Ovary (tissue), 9 donors: ENCODE measurements around the gene EHHADH. TPM values are rescaled to one million over a fixed set of nuclear protein-coding genes. Genes with fewer than 3 reads are reported as not detected.

ENCODE experiments used
- DNase-seq, 5 donors: peaks; one replicate each; pipeline ENCODE4 v3.0.0-alpha.2; 2019 to 2020
- H3K27ac ChIP-seq, 2 donors: fragments of 200-600 bp; one replicate each; pipeline versions ENCODE4 v1.5.1 to v1.8.0; 2019 to 2022
- H3K27me3 ChIP-seq: fragments of 200-600 bp; one replicate; pipeline ENCODE4 v1.8.0; 2022
- H3K36me3 ChIP-seq: fragments of 200-600 bp; sonication (generic); one replicate; pipeline ENCODE4 v1.5.1; 2019
- H3K4me1 ChIP-seq: one replicate; pipeline ENCODE4 v1.8.1; 2013; ENCODE audit warnings: mild to moderate bottlenecking, moderate library complexity; ENCODE audit not compliant: insufficient read depth
- H3K4me3 ChIP-seq: fragments of 200-600 bp; sonication (generic); one replicate; pipeline ENCODE4 v1.5.1; 2017
- H3K9me3 ChIP-seq, 2 donors: fragments of 200-600 bp in 1 of 2; sonication (generic) in 1 of 2; one replicate each; pipeline versions ENCODE4 v1.5.1 to v1.8.1; 2013 to 2019; ENCODE audit warnings: mild to moderate bottlenecking in 1 of 2, moderate library complexity in 1 of 2
- EP300 ChIP-seq: sonication (generic); formaldehyde crosslinking; IDR thresholded peaks from one replicate; pipeline ENCODE4 v1.6.1; 2017; ENCODE audit warnings: antibody characterized with exemption
- POLR2A ChIP-seq: fragments of 450-650 bp; IDR thresholded peaks from one replicate; pipeline ENCODE4 v1.6.1; 2017; ENCODE audit warnings: antibody characterized with exemption, mild to moderate bottlenecking, moderate library complexity
- WGBS, 3 donors: extraction: QIAGEN DNeasy Blood & Tissue Kit in 1 of 3; methylation state at CpG; one replicate each; pipeline versions ENCODE4 v1.1.5 to v1.1.7; 2013 to 2017; 5-methylcytosine and 5-hydroxymethylcytosine counted together
- intact Hi-C, 4 donors: fragments of 100-400 bp; cut with DNase I; formaldehyde crosslinking; loops; one replicate each; pipeline versions ENCODE4 v1.11.0 to v1.15.1; 2022 to 2023
- polyA plus RNA-seq, 2 donors: library from polyadenylated mRNA; stranded (reverse); fragments of 200-250 nt in 1 of 2; fragments of 350-450 nt in 1 of 2; fragmentation: Illumina TruSeq in 1 of 2; extraction: RNeasy Lipid Tissue Mini Kit (QIAGEN cat#74804) in 1 of 2; gene quantifications; one replicate each; pipeline ENCODE4 v1.2.3, GENCODE V29; 2013 to 2014
- total RNA-seq, 7 donors: library from RNA; depleted of rRNA in 2 of 7; stranded (reverse); fragments of >200 nt in 2 of 7; fragmentation: NEBNext Ultra II Directional in 3 of 7; extraction: Animal tissue kit (Norgen Biotek cat#: 25700) in 3 of 7; gene quantifications; one replicate each; pipeline versions ENCODE4 v1.1.0 to v1.2.4, GENCODE V29; 2016 to 2023
- TF ChIP-seq, protein P1 (sequence below), 3 donors: fragments of 450-650 bp in 2 of 3; fragments of 200-600 bp in 1 of 3; IDR thresholded peaks; one replicate each; pipeline versions ENCODE4 v1.5.1 to v1.8.0; 2016 to 2022; ENCODE audit warnings: antibody characterized with exemption in 3 of 3, mild to moderate bottlenecking in 1 of 3
- donor health status: DM: no; HTN: no; CAD: no; lungs with moderate emphysema.
- donor health status: DM: no; HTN: no; CAD: no.
- donor health status: Bipolar disorder and iron deficiency.
- donor health status: DM: yes; HTN: yes; CAD: no.
- donor health status: DM: no; HTN: no; CAD: no.
- donor health status: DM: yes; HTN: yes; CAD: no.

Gene EHHADH
- total and polyA plus RNA-seq, 9 donors, result 1.4 to 6.9 (median 2.9) TPM

DNA sequence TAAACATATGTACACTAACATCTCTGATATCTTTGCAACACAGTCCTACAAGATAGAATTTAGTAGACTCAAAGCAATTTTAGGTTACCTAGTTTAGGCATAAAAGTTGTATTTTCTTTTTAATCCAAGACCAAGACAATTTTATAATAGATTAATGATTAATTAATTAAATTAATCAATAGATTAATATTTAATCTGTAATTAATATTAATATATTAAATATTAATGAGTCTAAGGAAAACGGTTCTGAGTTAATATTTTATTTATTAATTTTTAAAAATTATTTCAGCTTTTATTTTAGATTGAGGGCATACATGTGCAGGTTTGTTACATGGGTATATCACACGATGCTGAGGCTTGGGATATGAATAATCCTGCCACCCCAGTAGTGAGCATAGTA, 49.0 kb downstream of the EHHADH start:
- WGBS, 3 donors, result 84 to 91% (median 90%) methylated on average over 2 of the region's 2 CpGs
- TF ChIP-seq POLR2A, result no peak
- no peak for TF ChIP-seq EP300
- TF ChIP-seq, protein P1, sequence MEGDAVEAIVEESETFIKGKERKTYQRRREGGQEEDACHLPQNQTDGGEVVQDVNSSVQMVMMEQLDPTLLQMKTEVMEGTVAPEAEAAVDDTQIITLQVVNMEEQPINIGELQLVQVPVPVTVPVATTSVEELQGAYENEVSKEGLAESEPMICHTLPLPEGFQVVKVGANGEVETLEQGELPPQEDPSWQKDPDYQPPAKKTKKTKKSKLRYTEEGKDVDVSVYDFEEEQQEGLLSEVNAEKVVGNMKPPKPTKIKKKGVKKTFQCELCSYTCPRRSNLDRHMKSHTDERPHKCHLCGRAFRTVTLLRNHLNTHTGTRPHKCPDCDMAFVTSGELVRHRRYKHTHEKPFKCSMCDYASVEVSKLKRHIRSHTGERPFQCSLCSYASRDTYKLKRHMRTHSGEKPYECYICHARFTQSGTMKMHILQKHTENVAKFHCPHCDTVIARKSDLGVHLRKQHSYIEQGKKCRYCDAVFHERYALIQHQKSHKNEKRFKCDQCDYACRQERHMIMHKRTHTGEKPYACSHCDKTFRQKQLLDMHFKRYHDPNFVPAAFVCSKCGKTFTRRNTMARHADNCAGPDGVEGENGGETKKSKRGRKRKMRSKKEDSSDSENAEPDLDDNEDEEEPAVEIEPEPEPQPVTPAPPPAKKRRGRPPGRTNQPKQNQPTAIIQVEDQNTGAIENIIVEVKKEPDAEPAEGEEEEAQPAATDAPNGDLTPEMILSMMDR (IDR thresholded peaks at IDR 0.05), result no peak
- H3K36me3 ChIP-seq, result no peaks in the 10 kb centered on the region
- H3K4me1 ChIP-seq, result no peaks in the 10 kb centered on the region
- no peaks in the 10 kb centered on the region for H3K27me3 ChIP-seq
- H3K9me3 ChIP-seq, result no peaks in the 10 kb centered on the region
- intact Hi-C loops, result no loop called here
- no peak for DNase-seq
- H3K4me3 ChIP-seq, result no peak overlapping the region
- no peak overlapping the region for H3K27ac ChIP-seq

DNA sequence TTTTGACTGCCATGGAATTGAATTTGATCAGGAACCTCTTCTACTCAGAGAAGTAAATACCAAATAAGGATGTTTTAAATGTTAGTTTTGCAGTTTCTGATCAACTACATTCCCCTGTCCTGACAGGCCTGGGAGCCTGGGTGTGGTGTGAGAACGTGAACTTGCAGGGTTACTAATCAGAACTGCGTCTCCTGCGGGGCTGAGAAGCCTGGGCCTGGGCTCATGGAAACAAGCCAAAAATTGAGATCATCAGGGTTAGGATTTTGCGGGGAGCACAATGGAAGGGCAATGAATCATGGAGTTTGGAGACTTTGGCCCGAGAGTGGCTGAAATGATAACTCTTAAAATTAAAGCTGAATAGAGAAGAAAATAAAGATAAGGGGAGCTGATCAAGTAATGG, 53.2 kb downstream of the EHHADH start:
- Histone ChIP-seq H3K27ac (no peak overlapping the region), H3K36me3 (no peaks in the 10 kb centered on the region), H3K4me1 (no peaks in the 10 kb centered on the region), H3K27me3 (no peaks in the 10 kb centered on the region), H3K9me3 (no peaks in the 10 kb centered on the region), H3K4me3 (no peak overlapping the region)
- DNase-seq, result no peak
- 68 to 80% (median 75%) methylated on average over 5 of the region's 5 CpGs for WGBS, 3 donors
- intact Hi-C loops, result no loop called here
- TF ChIP-seq EP300 (no peak), POLR2A (no peak)
- TF ChIP-seq, protein P1 (IDR thresholded peaks at IDR 0.05), result no peak

DNA sequence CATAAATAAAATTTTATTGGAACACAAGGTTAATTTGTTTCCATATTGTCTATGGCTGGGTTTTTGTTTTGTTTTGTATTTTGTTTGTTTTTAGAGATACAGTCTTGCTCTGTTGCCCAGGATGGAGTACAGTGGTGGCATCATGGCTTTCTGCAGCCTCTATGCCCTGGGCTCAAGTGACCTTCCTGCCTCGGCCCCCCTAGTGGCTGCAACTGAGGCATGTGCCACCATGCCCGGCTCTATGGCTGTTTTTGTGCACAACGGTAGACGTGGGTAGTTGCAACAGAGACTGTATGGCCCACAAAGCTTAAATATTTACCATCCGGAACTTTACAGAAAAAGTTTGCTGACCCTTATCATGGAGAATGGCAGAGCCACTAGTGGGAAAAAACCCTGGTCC, 54.2 kb downstream of the EHHADH start:
- TF ChIP-seq, protein P1 (IDR thresholded peaks at IDR 0.05), result no peak
- TF ChIP-seq POLR2A, result no peak
- no peak for TF ChIP-seq EP300
- 90 to 92% (median 91%) methylated on average over 5 of the region's 5 CpGs for WGBS, 3 donors
- Histone ChIP-seq H3K27ac (no peak overlapping the region), H3K27me3 (no peaks in the 10 kb centered on the region), H3K36me3 (no peaks in the 10 kb centered on the region), H3K9me3 (no peaks in the 10 kb centered on the region), H3K4me3 (no peak overlapping the region), H3K4me1 (no peaks in the 10 kb centered on the region)
- no peak for DNase-seq
- intact Hi-C loops, result no loop called here

DNA sequence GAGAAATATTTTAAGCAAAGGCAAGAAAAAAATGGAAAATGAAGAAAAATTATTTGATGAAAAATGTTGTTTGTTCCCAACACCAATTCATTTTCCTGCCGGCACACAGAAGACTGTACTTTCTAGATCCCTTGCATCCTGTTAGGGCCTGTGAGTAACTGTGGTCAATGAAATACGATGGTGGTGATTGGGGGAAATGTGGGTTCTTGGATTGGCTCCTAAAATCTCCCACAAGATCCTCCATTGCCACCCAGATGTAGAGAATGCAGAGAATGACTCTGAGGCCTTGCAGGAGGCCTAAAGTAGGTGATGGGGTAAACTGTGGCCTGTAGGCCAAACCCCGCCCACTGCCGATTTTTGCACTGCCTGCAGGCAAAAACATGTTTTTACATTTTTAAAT, 54.6 kb downstream of the EHHADH start:
- TF ChIP-seq, protein P1 (IDR thresholded peaks at IDR 0.05), result no peak
- TF ChIP-seq POLR2A, result no peak
- no peak for TF ChIP-seq EP300
- intact Hi-C loops, result no loop called here
- H3K36me3 ChIP-seq, result no peaks in the 10 kb centered on the region
- no peak overlapping the region for H3K4me3 ChIP-seq
- 91 to 95% (median 92%) methylated on average over 4 of the region's 4 CpGs for WGBS, 3 donors
- no peaks in the 10 kb centered on the region for H3K27me3 ChIP-seq
- H3K4me1 ChIP-seq, result no peaks in the 10 kb centered on the region
- no peak for DNase-seq
- H3K9me3 ChIP-seq, result no peaks in the 10 kb centered on the region
- H3K27ac ChIP-seq, result no peak overlapping the region

DNA sequence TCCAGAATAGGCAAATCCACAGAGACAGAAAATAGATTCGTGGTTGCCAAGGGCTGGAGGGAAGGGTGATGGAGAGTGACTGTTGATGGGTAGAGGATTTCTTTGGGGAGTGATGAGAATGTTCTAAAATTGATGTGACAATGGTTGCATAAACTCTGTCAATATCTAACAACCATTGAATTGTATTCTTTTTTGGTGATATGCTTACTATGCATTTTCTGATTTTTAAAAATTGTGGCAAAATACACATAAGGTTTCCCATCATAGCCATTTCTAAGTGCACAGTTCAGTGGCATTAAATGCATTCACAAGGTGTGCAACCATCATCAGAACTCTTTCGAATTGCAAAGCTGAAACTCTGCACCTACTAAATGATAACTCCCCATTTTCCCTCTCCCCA, 56.8 kb downstream of the EHHADH start:
- no peak overlapping the region for H3K4me3 ChIP-seq
- H3K27me3 ChIP-seq, result no peaks in the 10 kb centered on the region
- WGBS, 3 donors, result 90 to 94% (median 92%) methylated on average over 2 of the region's 2 CpGs
- H3K36me3 ChIP-seq, result no peaks in the 10 kb centered on the region
- H3K27ac ChIP-seq, result no peak overlapping the region
- intact Hi-C loops, result no loop called here
- TF ChIP-seq, protein P1 (IDR thresholded peaks at IDR 0.05), result no peak
- TF ChIP-seq EP300 (no peak), POLR2A (no peak)
- H3K4me1 ChIP-seq, result no peaks in the 10 kb centered on the region
- no peak for DNase-seq
- H3K9me3 ChIP-seq, result no peaks in the 10 kb centered on the region
